Transverse colon (tissue), 4 donors: ENCODE measurements around the gene GAS7.

ENCODE experiments used
- POLR2AphosphoS5 ChIP-seq, 3 donors: sonication (generic); formaldehyde crosslinking; IDR thresholded peaks; one replicate each; pipeline ENCODE4 v1.6.1; 2016; ENCODE audit warnings: antibody characterized with exemption in 3 of 3
- TF ChIP-seq, protein P1 (sequence below), 5 experiments: fragments of 200-600 bp in 3 of 5; fragments of 450-650 bp in 2 of 5; sonication (generic) in 3 of 5; IDR thresholded peaks; 1 replicate in 2 of 5; 2 replicates in 3 of 5; pipeline ENCODE4 v1.5.1; 2016 to 2017; ENCODE audit warnings: antibody characterized with exemption in 5 of 5, inconsistent platforms in 3 of 5, mild to moderate bottlenecking in 2 of 5, moderate library complexity in 1 of 5

DNA sequence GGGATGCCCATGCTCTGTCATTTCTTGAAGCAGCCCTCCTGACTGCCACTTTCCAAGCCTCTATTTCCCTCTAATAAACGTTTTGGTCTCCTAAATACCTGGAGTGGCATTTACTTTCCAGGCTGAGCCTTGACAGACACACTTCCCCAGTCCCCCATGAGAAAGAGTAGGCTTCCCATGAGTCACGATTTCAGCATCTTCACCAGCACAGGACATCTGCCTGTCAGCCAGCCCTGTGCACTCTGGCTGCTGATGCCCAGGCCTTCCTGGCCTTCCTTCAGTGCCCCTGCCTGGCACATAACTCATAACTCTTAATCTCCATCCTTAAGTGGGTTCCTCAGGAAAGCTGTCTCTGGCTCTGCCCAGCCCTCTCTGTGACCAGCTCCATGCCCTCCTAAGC is 30.8 kb upstream of the GAS7 start:
- TF ChIP-seq, protein P1, sequence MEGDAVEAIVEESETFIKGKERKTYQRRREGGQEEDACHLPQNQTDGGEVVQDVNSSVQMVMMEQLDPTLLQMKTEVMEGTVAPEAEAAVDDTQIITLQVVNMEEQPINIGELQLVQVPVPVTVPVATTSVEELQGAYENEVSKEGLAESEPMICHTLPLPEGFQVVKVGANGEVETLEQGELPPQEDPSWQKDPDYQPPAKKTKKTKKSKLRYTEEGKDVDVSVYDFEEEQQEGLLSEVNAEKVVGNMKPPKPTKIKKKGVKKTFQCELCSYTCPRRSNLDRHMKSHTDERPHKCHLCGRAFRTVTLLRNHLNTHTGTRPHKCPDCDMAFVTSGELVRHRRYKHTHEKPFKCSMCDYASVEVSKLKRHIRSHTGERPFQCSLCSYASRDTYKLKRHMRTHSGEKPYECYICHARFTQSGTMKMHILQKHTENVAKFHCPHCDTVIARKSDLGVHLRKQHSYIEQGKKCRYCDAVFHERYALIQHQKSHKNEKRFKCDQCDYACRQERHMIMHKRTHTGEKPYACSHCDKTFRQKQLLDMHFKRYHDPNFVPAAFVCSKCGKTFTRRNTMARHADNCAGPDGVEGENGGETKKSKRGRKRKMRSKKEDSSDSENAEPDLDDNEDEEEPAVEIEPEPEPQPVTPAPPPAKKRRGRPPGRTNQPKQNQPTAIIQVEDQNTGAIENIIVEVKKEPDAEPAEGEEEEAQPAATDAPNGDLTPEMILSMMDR (IDR thresholded peaks at IDR 0.05), result no peak
- no peak for TF ChIP-seq POLR2AphosphoS5 (IDR thresholded peaks at IDR 0.05)
